PFSK-1 (cell line): ENCODE data around the gene MGST2.

ENCODE experiments used
- POLR2AphosphoS5 ChIP-seq: IDR thresholded peaks from 2 replicates; pipeline ENCODE4 v1.6.1; 2012; ENCODE audit warnings: low read depth, mild to moderate bottlenecking, control low read depth, low read length, moderate library complexity
- TAF1 ChIP-seq: IDR thresholded peaks from 2 replicates; pipeline ENCODE4 v1.6.1; 2012; ENCODE audit warnings: low read length, control low read depth, borderline replicate concordance; ENCODE audit not compliant: insufficient read depth
- TF ChIP-seq, protein P1 (sequence below), 2 experiments: IDR thresholded peaks; 2 replicates each; pipeline versions ENCODE4 v1.6.1 to v1.8.0; 2011 to 2012; ENCODE audit warnings: low read depth in 2 of 2, low read length in 2 of 2, control low read depth in 1 of 2, inconsistent platforms in 1 of 2, mild to moderate bottlenecking in 1 of 2, moderate library complexity in 1 of 2; ENCODE audit not compliant: insufficient read depth in 1 of 2

DNA sequence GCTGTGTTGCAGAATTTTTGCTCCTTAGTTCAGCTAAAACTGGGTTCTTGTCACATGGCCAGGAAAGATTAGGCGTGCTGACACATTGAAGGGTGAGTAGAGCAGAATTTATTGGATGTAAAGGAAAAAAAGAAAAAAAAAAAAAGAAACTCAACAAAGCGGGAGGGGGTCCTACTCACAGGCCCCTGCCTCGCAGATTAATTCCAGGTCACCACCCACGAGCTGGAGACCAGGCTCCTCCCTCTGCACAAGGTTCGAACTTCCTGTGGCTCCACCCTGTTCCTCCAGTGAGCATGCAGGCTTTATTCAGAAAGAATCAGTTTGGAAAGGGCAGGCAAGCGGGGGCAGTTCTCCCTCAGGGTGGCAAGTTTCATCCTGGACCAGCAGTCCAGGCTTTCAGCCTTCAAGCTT is 17.1 kb downstream of the MGST2 start:
- TF ChIP-seq POLR2AphosphoS5 (no peak), TAF1 (no peak)
- TF ChIP-seq, protein P1, sequence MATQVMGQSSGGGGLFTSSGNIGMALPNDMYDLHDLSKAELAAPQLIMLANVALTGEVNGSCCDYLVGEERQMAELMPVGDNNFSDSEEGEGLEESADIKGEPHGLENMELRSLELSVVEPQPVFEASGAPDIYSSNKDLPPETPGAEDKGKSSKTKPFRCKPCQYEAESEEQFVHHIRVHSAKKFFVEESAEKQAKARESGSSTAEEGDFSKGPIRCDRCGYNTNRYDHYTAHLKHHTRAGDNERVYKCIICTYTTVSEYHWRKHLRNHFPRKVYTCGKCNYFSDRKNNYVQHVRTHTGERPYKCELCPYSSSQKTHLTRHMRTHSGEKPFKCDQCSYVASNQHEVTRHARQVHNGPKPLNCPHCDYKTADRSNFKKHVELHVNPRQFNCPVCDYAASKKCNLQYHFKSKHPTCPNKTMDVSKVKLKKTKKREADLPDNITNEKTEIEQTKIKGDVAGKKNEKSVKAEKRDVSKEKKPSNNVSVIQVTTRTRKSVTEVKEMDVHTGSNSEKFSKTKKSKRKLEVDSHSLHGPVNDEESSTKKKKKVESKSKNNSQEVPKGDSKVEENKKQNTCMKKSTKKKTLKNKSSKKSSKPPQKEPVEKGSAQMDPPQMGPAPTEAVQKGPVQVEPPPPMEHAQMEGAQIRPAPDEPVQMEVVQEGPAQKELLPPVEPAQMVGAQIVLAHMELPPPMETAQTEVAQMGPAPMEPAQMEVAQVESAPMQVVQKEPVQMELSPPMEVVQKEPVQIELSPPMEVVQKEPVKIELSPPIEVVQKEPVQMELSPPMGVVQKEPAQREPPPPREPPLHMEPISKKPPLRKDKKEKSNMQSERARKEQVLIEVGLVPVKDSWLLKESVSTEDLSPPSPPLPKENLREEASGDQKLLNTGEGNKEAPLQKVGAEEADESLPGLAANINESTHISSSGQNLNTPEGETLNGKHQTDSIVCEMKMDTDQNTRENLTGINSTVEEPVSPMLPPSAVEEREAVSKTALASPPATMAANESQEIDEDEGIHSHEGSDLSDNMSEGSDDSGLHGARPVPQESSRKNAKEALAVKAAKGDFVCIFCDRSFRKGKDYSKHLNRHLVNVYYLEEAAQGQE (IDR thresholded peaks at IDR 0.05; ENCODE audit: insufficient read depth in 1 of 2, low read depth in 2 of 2, low read length in 2 of 2) = no peak
